Memory B cell (primary cell): ENCODE data around the gene HLA-F.

ENCODE experiments used
- ATAC-seq: fragments of 150-1000 bp; cut with Tn5 transposase; 2 replicates; pipeline ENCODE4 v1.10.0; 2021; ENCODE audit warnings: low read depth, mild to moderate bottlenecking, moderate library complexity
- DNase-seq, 2 donors: peaks; one replicate each; pipeline ENCODE4 v3.0.0; 2022; ENCODE audit warnings: low spot score in 2 of 2
- H3K27ac Mint-ChIP-seq: one replicate; pipeline ENCODE4 v1.8.0; 2022; ENCODE audit warnings: mild to moderate bottlenecking, moderate library complexity, mixed read lengths
- H3K27me3 Mint-ChIP-seq: one replicate; pipeline ENCODE4 v1.8.0; 2022; ENCODE audit warnings: mixed read lengths
- H3K36me3 Mint-ChIP-seq: one replicate; pipeline ENCODE4 v1.8.0; 2022; ENCODE audit warnings: mild to moderate bottlenecking, mixed read lengths
- H3K4me1 Mint-ChIP-seq: one replicate; pipeline ENCODE4 v1.8.0; 2022; ENCODE audit warnings: mixed read lengths
- H3K4me3 Mint-ChIP-seq: one replicate; pipeline ENCODE4 v1.8.0; 2022; ENCODE audit warnings: mild to moderate bottlenecking, moderate library complexity, mixed read lengths
- H3K9me3 Mint-ChIP-seq: one replicate; pipeline ENCODE4 v1.8.0; 2022; ENCODE audit warnings: mixed read lengths

Gene HLA-F

DNA sequence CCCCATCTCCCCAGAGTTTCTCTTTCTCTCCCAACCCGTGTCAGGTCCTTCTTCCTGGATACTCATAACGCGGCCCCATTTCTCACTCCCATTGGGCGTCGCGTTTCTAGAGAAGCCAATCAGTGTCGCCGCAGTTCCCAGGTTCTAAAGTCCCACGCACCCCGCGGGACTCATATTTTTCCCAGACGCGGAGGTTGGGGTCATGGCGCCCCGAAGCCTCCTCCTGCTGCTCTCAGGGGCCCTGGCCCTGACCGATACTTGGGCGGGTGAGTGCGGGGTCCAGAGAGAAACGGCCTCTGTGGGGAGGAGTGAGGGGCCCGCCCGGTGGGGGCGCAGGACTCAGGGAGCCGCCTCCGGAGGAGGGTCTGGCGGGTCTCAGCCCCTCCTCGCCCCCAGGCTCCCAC is at the start of gene HLA-F:
HLA-F (plus strand) TSS at position 173 of the 404 bp plus-strand sequence; CDS start at position 203, 30 bp downstream.
- peaks cover 34% of the 10 kb centered on the region for H3K36me3 Mint-ChIP-seq
- peak within 1 kb of the TSS; percentile 94 for H3K27ac Mint-ChIP-seq
- DNase-seq (peak; percentile 86 to 87), ATAC-seq (peak; percentile 83)
- peak within 1 kb of the TSS; percentile 99 for H3K4me3 Mint-ChIP-seq
- H3K9me3 Mint-ChIP-seq, result no peaks in the 10 kb centered on the region
- H3K27me3 Mint-ChIP-seq, result no peaks in the 10 kb centered on the region
- H3K4me1 Mint-ChIP-seq, result peaks cover 49% of the 10 kb centered on the region

DNA sequence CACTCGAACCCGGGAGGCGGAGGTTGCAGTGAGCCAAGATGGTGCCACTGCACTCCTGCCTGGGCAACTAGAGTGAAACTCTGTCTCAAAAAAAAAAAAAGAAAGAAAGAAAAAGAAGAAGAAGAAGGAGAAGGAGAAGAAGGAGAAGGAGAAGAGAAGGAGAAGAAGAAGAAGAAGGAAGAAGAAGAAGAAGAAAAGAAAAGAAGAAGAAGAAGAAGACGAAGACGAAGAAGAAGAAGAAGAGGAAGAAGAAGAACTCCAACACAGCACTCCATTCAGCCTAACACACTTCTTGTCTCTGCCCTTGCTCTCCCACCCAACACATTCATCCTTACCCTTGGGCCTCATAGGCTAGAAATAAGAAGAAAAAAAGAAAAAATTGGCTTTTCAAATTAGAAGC is 49.2 kb upstream of the HLA-F start:
- Mint-ChIP-seq H3K4me1 (no peaks in the 10 kb centered on the region), H3K27ac (no peak overlapping the region), H3K27me3 (peaks cover 8% of the 10 kb centered on the region)

DNA sequence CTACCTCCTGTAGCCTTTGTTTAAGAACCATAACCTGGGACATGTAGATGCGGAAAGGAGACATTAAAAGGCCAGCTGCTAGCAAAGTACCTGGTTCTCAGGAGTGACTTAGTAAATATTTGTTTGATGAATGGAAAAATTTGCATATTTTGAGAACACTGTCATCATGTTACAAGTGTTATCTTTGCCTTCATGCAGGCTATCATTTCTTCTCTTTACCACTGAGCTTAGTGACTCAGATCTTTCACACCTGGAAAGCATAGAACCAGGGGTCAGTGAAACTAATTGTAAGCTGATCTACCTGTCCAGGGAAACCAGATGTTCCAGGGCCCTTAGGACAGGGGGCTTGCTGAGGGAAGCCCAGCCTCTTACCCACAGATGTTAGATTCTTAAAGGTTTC is 47.7 kb upstream of the HLA-F start:
- H3K27ac Mint-ChIP-seq, result no peak overlapping the region
- H3K4me3 Mint-ChIP-seq, result no peak overlapping the region
- no peak for ATAC-seq
- H3K27me3 Mint-ChIP-seq, result peaks cover 8% of the 10 kb centered on the region
- H3K9me3 Mint-ChIP-seq, result no peaks in the 10 kb centered on the region
- H3K4me1 Mint-ChIP-seq, result no peaks in the 10 kb centered on the region
- DNase-seq, result no peak
- H3K36me3 Mint-ChIP-seq, result no peaks in the 10 kb centered on the region

More for the DNA sequence above, 49.2 kb upstream of the HLA-F start:
- Mint-ChIP-seq H3K4me3 (no peak overlapping the region), H3K36me3 (no peaks in the 10 kb centered on the region), H3K9me3 (no peaks in the 10 kb centered on the region)
- no peak for ATAC-seq
- no peak for DNase-seq

DNA sequence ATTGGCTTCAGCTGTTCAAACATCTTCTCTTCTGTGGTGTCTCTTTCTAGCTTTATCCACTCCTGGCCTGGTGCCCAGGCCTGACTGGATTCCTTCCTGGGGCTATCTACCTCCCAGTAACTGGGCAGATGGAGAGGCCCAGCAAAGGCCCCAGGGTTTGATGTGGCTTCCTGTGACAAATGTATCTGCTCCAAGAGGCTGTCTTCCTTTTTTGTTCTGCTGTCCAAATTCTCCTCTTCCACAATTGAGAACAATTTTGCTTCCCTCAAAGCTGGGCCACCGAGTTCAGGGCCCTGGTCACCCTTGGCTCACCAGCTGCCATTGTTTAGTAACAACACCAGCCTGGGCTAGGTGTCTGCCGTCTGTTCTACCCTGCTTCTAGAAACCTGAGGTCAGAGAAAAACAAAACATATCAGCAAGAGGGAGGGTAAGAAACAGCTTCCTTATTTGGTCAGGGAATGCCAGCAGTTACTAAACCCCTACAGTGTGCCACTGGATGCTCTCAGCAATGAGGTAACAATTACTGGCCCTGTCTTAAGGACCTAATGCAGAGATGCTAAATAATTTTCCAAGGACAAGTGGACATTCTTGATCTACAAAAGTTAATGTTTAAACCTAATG is 46.1 kb upstream of the HLA-F start:
- Mint-ChIP-seq H3K27me3 (peaks cover 6% of the 10 kb centered on the region), H3K27ac (no peak overlapping the region)
- peak; percentile 24 for ATAC-seq

DNA sequence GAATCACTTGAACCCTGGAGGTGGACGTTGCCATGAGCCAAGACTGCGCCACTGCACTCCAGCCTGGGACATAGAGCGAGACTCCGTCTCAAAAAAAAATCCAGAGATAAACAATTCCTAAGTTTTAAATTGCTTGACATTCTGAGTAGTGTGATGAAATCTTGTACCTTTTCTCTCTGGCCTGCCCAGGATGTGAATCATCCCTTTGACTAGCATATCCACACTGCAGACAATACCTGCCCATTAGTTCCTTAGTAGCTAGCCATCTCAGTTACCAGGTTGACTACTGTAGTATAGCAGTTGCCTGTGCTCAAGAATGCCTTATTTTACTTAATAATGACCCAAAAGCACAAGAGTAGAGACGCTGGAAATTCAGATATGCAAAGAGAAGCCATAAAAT is 45.1 kb upstream of the HLA-F start:
- Mint-ChIP-seq H3K27ac (no peak overlapping the region), H3K9me3 (no peaks in the 10 kb centered on the region)
- DNase-seq, result no peak

More for the DNA sequence above, 46.1 kb upstream of the HLA-F start:
- H3K9me3 Mint-ChIP-seq, result no peaks in the 10 kb centered on the region
- no peak overlapping the region for H3K4me3 Mint-ChIP-seq
- no peaks in the 10 kb centered on the region for H3K36me3 Mint-ChIP-seq
- DNase-seq, result no peak
- no peaks in the 10 kb centered on the region for H3K4me1 Mint-ChIP-seq

DNA sequence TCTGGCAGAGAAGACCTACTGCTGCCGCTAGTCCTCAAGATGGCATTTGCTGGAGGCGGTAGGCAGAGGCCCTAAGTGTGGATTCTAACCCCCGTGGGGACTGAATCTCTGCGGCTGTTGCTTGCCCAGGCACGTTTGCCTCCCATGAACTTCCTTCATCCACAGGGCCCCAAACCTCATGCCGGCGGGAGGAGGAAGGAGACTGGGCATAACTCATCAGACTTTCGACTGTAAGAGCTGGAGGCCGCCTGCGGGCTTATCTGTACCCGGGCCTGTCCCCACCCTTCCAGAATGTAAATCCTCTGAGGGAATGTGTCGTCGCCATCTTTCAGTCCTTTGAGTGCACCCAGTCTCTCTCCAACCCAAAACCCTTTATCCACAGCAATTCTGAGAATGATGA is 43.3 kb upstream of the HLA-F start:
- DNase-seq (no peak), ATAC-seq (no peak)
- no peaks in the 10 kb centered on the region for H3K36me3 Mint-ChIP-seq
- H3K4me3 Mint-ChIP-seq, result no peak overlapping the region
- peaks cover 4% of the 10 kb centered on the region for H3K27me3 Mint-ChIP-seq
- H3K27ac Mint-ChIP-seq, result no peak overlapping the region
- H3K9me3 Mint-ChIP-seq, result no peaks in the 10 kb centered on the region
- H3K4me1 Mint-ChIP-seq, result no peaks in the 10 kb centered on the region

More for the DNA sequence above, 45.1 kb upstream of the HLA-F start:
- Mint-ChIP-seq H3K36me3 (no peaks in the 10 kb centered on the region), H3K27me3 (peaks cover 4% of the 10 kb centered on the region), H3K4me1 (no peaks in the 10 kb centered on the region), H3K4me3 (no peak overlapping the region)
- ATAC-seq, result no peak

DNA sequence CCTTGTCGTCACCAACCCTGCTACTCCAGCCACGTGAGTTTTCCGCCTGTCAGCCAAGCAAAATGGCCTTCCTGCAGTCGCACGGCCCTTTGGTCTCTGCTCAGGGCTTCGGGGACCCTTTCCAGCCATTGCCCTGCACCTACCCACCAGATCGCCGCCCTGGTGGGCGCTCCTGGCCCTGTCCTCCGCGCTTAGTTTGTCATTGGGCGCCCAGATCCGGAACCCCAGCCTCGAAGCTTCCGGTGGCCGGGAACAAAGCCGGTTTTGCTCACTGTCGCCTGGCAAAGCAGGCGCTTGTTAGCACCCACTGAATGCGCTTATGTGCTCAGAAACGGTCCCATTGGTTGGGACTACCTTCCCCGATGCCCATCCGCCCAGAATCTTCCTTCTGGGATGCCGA is 42.8 kb upstream of the HLA-F start:
- DNase-seq, result no peak
- Mint-ChIP-seq H3K36me3 (no peaks in the 10 kb centered on the region), H3K4me1 (no peaks in the 10 kb centered on the region), H3K4me3 (no peak overlapping the region), H3K9me3 (no peaks in the 10 kb centered on the region), H3K27ac (no peak overlapping the region), H3K27me3 (peaks cover 4% of the 10 kb centered on the region)
- no peak for ATAC-seq

DNA sequence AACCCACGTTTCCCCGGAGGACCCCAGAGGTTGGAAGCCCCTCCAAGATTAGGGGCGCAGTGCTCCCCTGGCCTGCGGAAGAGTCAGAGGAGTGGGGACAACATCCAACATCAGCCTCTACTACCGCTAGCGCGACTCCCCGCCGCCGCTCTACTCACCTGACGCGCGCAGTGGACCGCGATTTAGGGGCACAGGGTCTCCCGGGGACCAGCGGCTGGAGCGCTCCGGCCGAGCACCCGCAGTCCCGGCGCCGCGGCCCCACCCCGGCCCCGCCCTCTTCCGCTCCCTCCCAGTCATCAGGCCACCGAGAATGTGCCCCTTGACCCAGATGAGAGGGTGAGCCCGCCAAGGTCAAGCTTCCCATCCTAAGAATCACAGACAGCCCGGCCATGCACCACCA is 42.3 kb upstream of the HLA-F start, which contains the start of gene ZFP57:
ZFP57 (minus strand) TSS at position 249 of the 400 bp plus-strand sequence. CDS start 4,149 bp downstream, outside the sequence.
- Mint-ChIP-seq H3K9me3 (no peaks in the 10 kb centered on the region), H3K36me3 (no peaks in the 10 kb centered on the region), H3K27me3 (peaks cover 4% of the 10 kb centered on the region), H3K27ac (no peak within 1 kb of the TSS), H3K4me3 (no peak within 1 kb of the TSS), H3K4me1 (no peaks in the 10 kb centered on the region)
- ATAC-seq (no peak), DNase-seq (no peak)

DNA sequence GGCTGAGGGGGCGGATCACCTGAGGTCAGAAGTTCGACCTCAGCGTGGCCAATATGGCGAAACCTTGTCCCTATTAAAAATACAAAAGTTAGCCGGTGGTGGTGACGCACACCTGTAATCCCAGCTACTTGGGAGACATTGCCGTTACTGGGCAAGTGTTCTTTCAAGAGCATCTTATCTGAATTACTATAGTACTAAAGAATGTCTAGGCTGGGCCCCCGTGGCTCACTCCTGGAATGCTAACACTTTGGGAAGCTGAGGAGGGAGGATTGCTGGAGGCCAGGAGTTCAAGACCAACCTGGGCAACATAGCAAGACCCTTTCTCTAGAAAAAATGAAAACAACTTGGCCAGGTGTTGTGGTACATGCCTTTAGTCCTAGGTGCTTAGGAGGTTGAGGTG is 41.4 kb upstream of the HLA-F start:
- no peak for ATAC-seq
- DNase-seq, result no peak
- Mint-ChIP-seq H3K9me3 (no peaks in the 10 kb centered on the region), H3K27me3 (peaks cover 4% of the 10 kb centered on the region), H3K36me3 (no peaks in the 10 kb centered on the region), H3K4me1 (no peaks in the 10 kb centered on the region), H3K27ac (no peak overlapping the region), H3K4me3 (no peak overlapping the region)

DNA sequence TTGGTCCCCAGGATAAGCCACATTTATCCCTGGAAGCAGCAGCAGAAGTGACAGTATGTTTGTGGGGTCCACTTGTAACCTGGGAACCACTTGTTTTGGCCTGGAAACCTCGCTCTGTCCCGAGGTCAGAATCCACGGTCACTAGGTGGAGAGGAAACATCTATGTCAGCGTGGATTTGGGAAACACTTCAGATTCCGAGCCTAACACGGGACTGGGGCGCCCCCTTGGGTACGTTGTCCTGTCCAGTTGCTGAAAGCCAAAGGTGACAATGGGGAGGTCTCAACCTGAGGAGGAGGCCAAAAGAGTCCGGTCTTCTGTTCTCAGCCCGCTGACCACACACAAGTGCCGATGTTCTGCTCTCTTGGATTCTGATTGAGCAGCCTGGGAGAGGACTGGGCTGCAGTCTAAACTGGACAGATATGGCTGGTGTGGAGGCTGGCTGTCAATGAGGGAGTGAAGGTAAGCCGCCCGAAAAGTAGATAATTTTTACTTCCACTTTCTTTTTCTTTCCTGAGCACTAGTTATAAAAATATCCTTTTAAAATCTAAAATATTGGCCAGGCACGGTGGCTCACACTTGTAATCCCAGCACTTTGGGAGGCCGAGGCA is 37.4 kb upstream of the HLA-F start:
- H3K27ac Mint-ChIP-seq, result no peak overlapping the region
- H3K9me3 Mint-ChIP-seq, result no peaks in the 10 kb centered on the region
- H3K4me3 Mint-ChIP-seq, result no peak overlapping the region
- peaks cover 1% of the 10 kb centered on the region for H3K27me3 Mint-ChIP-seq
- ATAC-seq (no peak), DNase-seq (no peak)
- H3K4me1 Mint-ChIP-seq, result no peaks in the 10 kb centered on the region
- H3K36me3 Mint-ChIP-seq, result no peaks in the 10 kb centered on the region

DNA sequence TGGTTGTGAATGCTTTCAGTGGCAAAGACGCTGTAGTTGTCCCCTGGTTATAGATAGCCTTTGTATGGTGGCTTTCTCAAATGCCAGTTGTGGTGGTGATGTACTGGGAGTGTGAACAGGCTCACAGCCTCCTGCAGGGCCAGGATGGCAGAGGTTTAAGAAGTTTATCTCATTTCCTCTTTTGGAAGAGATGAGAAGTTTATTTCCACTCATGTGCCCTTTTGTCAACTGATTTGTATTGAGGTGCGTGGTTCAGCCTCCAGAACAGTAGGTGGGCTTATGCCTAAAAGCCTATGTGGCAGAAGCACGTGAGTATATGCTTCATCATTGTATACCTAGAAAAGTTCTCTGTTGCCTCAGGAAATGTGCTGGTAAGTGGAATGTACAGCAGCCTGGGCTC is 28.6 kb upstream of the HLA-F start:
- ATAC-seq (peak; percentile 71), DNase-seq (no peak)
- H3K27me3 Mint-ChIP-seq, result peaks cover 1% of the 10 kb centered on the region
- peaks cover 5% of the 10 kb centered on the region for H3K36me3 Mint-ChIP-seq
- H3K9me3 Mint-ChIP-seq, result peaks cover 3% of the 10 kb centered on the region
- H3K4me1 Mint-ChIP-seq, result no peaks in the 10 kb centered on the region
- H3K27ac Mint-ChIP-seq, result no peak overlapping the region
- no peak overlapping the region for H3K4me3 Mint-ChIP-seq

DNA sequence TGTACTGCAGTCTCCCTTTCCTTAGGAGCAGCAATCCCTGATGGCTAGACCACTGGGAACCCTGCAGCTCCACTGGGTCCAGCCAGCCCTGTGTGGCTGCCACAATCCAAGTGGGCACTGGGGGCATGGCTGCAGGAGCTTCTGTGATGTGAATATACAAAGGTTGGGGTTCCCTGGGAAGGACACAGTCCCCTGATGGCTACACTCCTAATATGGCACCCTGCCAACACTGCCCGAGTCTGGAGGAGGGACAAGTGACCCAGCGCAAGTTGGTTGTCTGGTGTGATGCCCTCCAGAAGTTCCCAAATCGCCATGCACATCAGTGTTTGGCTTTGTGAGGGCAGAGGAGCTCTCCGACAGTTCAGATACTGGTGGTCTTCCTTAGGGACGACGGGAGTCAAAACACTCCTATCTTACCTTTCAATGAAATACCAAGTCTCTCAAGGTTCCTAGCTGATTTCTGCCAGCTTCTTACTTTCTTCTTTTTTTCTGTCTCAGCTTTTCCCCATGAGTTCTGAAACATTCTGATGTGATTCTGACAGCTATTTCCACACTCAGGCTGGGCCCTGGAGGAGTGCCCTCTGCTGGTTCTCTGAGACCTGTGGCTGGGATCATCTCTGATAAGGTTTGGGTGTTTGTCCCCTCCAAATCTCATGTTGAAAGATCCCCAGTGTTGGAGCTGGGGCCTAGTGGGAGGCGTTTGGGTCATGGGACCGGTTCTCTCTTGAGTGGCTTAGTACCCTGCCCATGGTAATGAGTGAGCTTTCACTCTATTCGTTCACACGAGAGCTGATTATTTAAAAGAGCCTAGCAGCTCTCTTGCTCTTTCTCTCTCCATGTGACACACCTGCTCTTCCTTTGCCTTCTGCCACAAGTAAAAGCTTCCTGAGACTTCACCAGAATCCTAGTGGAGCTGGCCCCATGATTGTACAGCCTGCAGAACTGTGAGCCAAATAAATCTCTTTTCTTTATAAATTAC is 26.8 kb upstream of the HLA-F start:
- no peak for DNase-seq
- Mint-ChIP-seq H3K36me3 (peaks cover 5% of the 10 kb centered on the region), H3K9me3 (peaks cover 3% of the 10 kb centered on the region), H3K27me3 (peaks cover 1% of the 10 kb centered on the region), H3K4me3 (no peak overlapping the region), H3K27ac (no peak overlapping the region), H3K4me1 (no peaks in the 10 kb centered on the region)
- no peak for ATAC-seq

DNA sequence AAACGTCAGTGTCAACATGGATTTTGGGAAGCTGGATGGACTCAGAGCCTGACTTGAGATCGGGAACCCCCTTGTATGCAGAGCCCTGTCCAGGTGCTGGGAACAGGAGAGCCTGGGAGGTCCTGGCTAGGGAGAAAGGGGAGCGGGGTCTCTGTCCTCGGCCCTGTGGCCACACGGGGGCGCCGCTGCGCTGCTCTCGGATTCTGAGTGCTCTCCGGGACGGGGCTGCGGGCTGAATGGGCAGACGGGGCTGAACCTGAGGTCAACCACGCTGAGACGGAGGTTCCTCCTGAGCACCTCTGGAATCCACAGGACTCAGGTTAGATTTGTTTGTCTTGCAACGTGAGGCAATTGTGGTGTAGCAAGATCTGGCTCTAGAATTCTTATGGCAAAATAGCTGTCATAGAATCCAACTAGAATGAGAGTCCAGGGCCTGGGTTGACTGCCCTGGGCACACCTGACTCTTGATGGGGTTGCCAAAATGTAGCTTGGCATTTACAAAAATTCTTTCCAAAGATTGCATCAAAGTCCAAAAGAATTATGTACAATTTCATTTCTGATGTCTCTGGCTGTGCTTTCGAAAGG is 20.6 kb upstream of the HLA-F start:
- ATAC-seq (peak; percentile 95), DNase-seq (peak; percentile 81 to 82)
- Mint-ChIP-seq H3K27me3 (peaks cover 10% of the 10 kb centered on the region), H3K36me3 (no peaks in the 10 kb centered on the region), H3K4me3 (no peak overlapping the region), H3K27ac (no peak overlapping the region), H3K4me1 (peaks cover 2% of the 10 kb centered on the region), H3K9me3 (no peaks in the 10 kb centered on the region)
